IMR-90 (cell line): ENCODE results near the gene POLD4. TPM values are rescaled to one million over a fixed set of nuclear protein-coding genes. Genes with fewer than 3 reads are reported as not detected.

Experiments
- ATAC-seq: fragments of 200-7000 bp; cut with Tn5 transposase; 2 replicates; pipeline ENCODE4 v1.9.1; 2020; ENCODE audit warnings: low read depth, mild to moderate bottlenecking, moderate library complexity
- BruUV-seq: library from RNA; stranded (reverse); fragments of 400-500 nt; replicated peaks from 2 replicates; lab custom pipeline; 2021; lab: Mats Ljungman, UMichigan
- CTCF ChIA-PET: fragments of 300-600 bp; formaldehyde crosslinking; extraction: SDS; loops from one replicate; lab custom pipeline; 2021; ENCODE audit warnings: antibody characterized with exemption; lab: Yijun Ruan, JAX
- POLR2A ChIA-PET: fragments of 300-600 bp; sonication (Branson Sonifier 250); formaldehyde crosslinking; loops from one replicate; lab custom pipeline; 2022; ENCODE audit warnings: antibody characterized with exemption; ENCODE audit not compliant: unreplicated experiment; lab: Charles Lee
- DNase-seq: peaks from one replicate; pipeline ENCODE4 v3.0.0; 2013
- H2AFZ ChIP-seq: replicated peaks from 2 replicates; pipeline ENCODE3; 2013; ENCODE audit warnings: low read length, mild to moderate bottlenecking; ENCODE audit not compliant: poor library complexity
- H2AK5ac ChIP-seq: 2 replicates; pipeline ENCODE4 v1.6.1; 2013; ENCODE audit warnings: low read depth, low read length, inconsistent platforms
- H2AK9ac ChIP-seq: replicated peaks from 2 replicates; pipeline ENCODE3; 2013; ENCODE audit warnings: mild to moderate bottlenecking, low read depth, low read length, moderate library complexity; ENCODE audit not compliant: poor library complexity
- H2BK120ac ChIP-seq: 2 replicates; pipeline ENCODE4 v1.6.1; 2013; ENCODE audit warnings: low read depth, low read length, inconsistent platforms
- H2BK15ac ChIP-seq: 3 replicates; pipeline ENCODE4 v1.6.1; 2013; ENCODE audit warnings: low read depth, low read length, inconsistent platforms
- H2BK20ac ChIP-seq: 2 replicates; pipeline ENCODE4 v1.6.1; 2013; ENCODE audit warnings: low read depth, mild to moderate bottlenecking, inconsistent platforms, low read length, moderate library complexity
- H2BK5ac ChIP-seq: 2 replicates; pipeline ENCODE4 v1.6.1; 2013; ENCODE audit warnings: mild to moderate bottlenecking, low read depth, low read length, inconsistent platforms; ENCODE audit not compliant: poor library complexity, severe bottlenecking
- H3K14ac ChIP-seq: replicated peaks from 2 replicates; pipeline ENCODE4 v1.6.1; 2013; ENCODE audit warnings: low read depth, low read length, inconsistent platforms
- H3K18ac ChIP-seq: 2 replicates; pipeline ENCODE4 v1.6.1; 2013; ENCODE audit warnings: low read depth, low read length, control low read depth
- H3K23ac ChIP-seq: 2 replicates; pipeline ENCODE4 v1.6.1; 2013; ENCODE audit warnings: low read depth, low read length, inconsistent platforms
- H3K27ac ChIP-seq: 2 replicates; pipeline ENCODE4 v1.5.1; 2013; ENCODE audit warnings: mild to moderate bottlenecking, control low read depth, low read length; ENCODE audit not compliant: insufficient read depth
- H3K27me3 ChIP-seq: 2 replicates; pipeline ENCODE4 v1.6.1; 2013; ENCODE audit warnings: low read length; ENCODE audit not compliant: control insufficient read depth, insufficient read depth
- H3K36me3 ChIP-seq: 2 replicates; pipeline ENCODE4 v1.6.1; 2013; ENCODE audit warnings: low read length, mixed read lengths; ENCODE audit not compliant: control insufficient read depth, insufficient read depth
- H3K4ac ChIP-seq: 2 replicates; pipeline ENCODE4 v1.6.1; 2013; ENCODE audit warnings: low read depth, low read length, inconsistent platforms
- H3K4me1 ChIP-seq: 2 replicates; pipeline ENCODE4 v1.6.1; 2013; ENCODE audit warnings: low read length, mixed read lengths; ENCODE audit not compliant: control insufficient read depth, insufficient read depth
- H3K4me2 ChIP-seq: 2 replicates; pipeline ENCODE4 v1.6.1; 2013; ENCODE audit warnings: low read depth, mild to moderate bottlenecking, control low read depth, low read length, moderate library complexity
- H3K4me3 ChIP-seq: 2 replicates; pipeline ENCODE4 v1.5.1; 2013; ENCODE audit warnings: low read depth, mild to moderate bottlenecking, control low read depth, low read length, moderate library complexity; ENCODE audit not compliant: insufficient read depth
- H3K56ac ChIP-seq: 2 replicates; pipeline ENCODE4 v1.6.1; 2013; ENCODE audit warnings: low read length, inconsistent platforms; ENCODE audit not compliant: insufficient read depth; ENCODE audit errors: extremely low read depth
- H3K79me1 ChIP-seq, 2 experiments: 2 replicates each; pipeline ENCODE4 v1.6.1; 2013; ENCODE audit warnings: low read length in 2 of 2, inconsistent platforms in 1 of 2, low read depth in 1 of 2
- H3K9ac ChIP-seq: 2 replicates; pipeline ENCODE4 v1.6.1; 2013; ENCODE audit warnings: low read depth, low read length, control low read depth
- H3K9me1 ChIP-seq: 2 replicates; pipeline ENCODE4 v1.6.1; 2013; ENCODE audit warnings: low read length, inconsistent platforms; ENCODE audit not compliant: insufficient read depth
- H3K9me3 ChIP-seq: 2 replicates; pipeline ENCODE4 v1.6.1; 2013; ENCODE audit warnings: low read length; ENCODE audit not compliant: control insufficient read depth, insufficient read depth
- H4K20me1 ChIP-seq: 2 replicates; pipeline ENCODE4 v1.6.1; 2013; ENCODE audit warnings: low read length, inconsistent platforms; ENCODE audit not compliant: insufficient read depth
- H4K5ac ChIP-seq: 2 replicates; pipeline ENCODE4 v1.6.1; 2013; ENCODE audit warnings: mild to moderate bottlenecking, low read depth, low read length, control low read depth
- H4K8ac ChIP-seq, 2 experiments: 2 replicates each; pipeline ENCODE4 v1.6.1; 2013; ENCODE audit warnings: low read depth in 2 of 2, low read length in 2 of 2, control low read depth in 1 of 2, inconsistent platforms in 1 of 2
- H4K91ac ChIP-seq: 2 replicates; pipeline ENCODE4 v1.6.1; 2013; ENCODE audit warnings: low read depth, low read length, inconsistent platforms; ENCODE audit not compliant: insufficient read depth
- BHLHE40 ChIP-seq: fragments of 150-350 bp; IDR thresholded peaks from 2 replicates; pipeline ENCODE4 v1.6.1; 2016; ENCODE audit warnings: mild to moderate bottlenecking, low read depth, low read length
- CEBPB ChIP-seq: IDR thresholded peaks from 2 replicates; pipeline ENCODE4 v1.6.1; 2012; ENCODE audit warnings: low read depth, low read length, improper control_type of control experiment
- CHD1 ChIP-seq: IDR thresholded peaks from 2 replicates; pipeline ENCODE4 v1.6.1; 2012; ENCODE audit warnings: low read depth, low read length, improper control_type of control experiment
- CTCF ChIP-seq: conservative IDR thresholded peaks from 2 replicates; pipeline ENCODE4 v1.5.1; 2012; ENCODE audit warnings: mild to moderate bottlenecking, low read depth, low read length, improper control_type of control experiment
- ELK1 ChIP-seq: fragments of 150-350 bp; IDR thresholded peaks from 2 replicates; pipeline ENCODE4 v1.6.1; 2016; ENCODE audit warnings: low read depth, mild to moderate bottlenecking, low read length, moderate library complexity, borderline replicate concordance
- FOS ChIP-seq: fragments of 150-350 bp; IDR thresholded peaks from 2 replicates; pipeline ENCODE4 v1.6.1; 2016; ENCODE audit warnings: low read depth, low read length
- MAFK ChIP-seq: IDR thresholded peaks from 2 replicates; pipeline ENCODE4 v1.6.1; 2012; ENCODE audit warnings: low read depth, low read length, improper control_type of control experiment
- MAZ ChIP-seq: IDR thresholded peaks from 2 replicates; pipeline ENCODE4 v1.6.1; 2012; ENCODE audit warnings: low read depth, mild to moderate bottlenecking, low read length, improper control_type of control experiment, moderate library complexity, borderline replicate concordance
- MXI1 ChIP-seq: IDR thresholded peaks from 2 replicates; pipeline ENCODE4 v1.6.1; 2012; ENCODE audit warnings: low read depth, mild to moderate bottlenecking, low read length, moderate library complexity, borderline replicate concordance
- NFE2L2 ChIP-seq: fragments of 150-350 bp; IDR thresholded peaks from 2 replicates; pipeline ENCODE4 v1.6.1; 2016; ENCODE audit warnings: low read depth, mild to moderate bottlenecking, low read length
- POLR2A ChIP-seq: IDR thresholded peaks from 2 replicates; pipeline ENCODE4 v1.6.1; 2012; ENCODE audit warnings: mild to moderate bottlenecking, low read depth, low read length
- RAD21 ChIP-seq: IDR thresholded peaks from 2 replicates; pipeline ENCODE4 v1.6.1; 2012; ENCODE audit warnings: low read length, improper control_type of control experiment
- RCOR1 ChIP-seq: IDR thresholded peaks from 2 replicates; pipeline ENCODE4 v1.6.1; 2012; ENCODE audit warnings: mild to moderate bottlenecking, low read length, improper control_type of control experiment; ENCODE audit not compliant: insufficient replicate concordance
- RFX5 ChIP-seq: IDR thresholded peaks from 2 replicates; pipeline ENCODE4 v1.8.0; 2012; ENCODE audit warnings: low read depth, mild to moderate bottlenecking, low read length, moderate library complexity
- SMC3 ChIP-seq: fragments of 150-350 bp; IDR thresholded peaks from 2 replicates; pipeline ENCODE4 v1.6.1; 2016; ENCODE audit warnings: low read depth, mild to moderate bottlenecking, antibody characterized with exemption, low read length, moderate library complexity
- WGBS, 2 experiments: methylation state at CpG; one replicate each; pipeline versions ENCODE4 v1.1.5 to v1.1.7; 2013; ENCODE audit warnings: missing lambda C conversion rate in 2 of 2; ENCODE audit not compliant: insufficient read length in 1 of 2; ENCODE audit errors: extremely low coverage in 2 of 2; 5-methylcytosine and 5-hydroxymethylcytosine counted together
- dilution Hi-C: fragments of 300-500 bp; cut with HindIII; formaldehyde crosslinking; loops from one replicate; pipeline ENCODE4 v1.14.3; 2018; ENCODE audit warnings: low sequenced_read_pairs; ENCODE audit not compliant: unreplicated experiment
- in situ Hi-C: fragments of 300-500 bp; cut with MboI; formaldehyde crosslinking; loops from 3 replicates; pipeline ENCODE4 v1.14.3; 2019; ENCODE audit warnings: low sequenced_read_pairs, inconsistent platforms, mixed read lengths
- intact Hi-C: fragments of 100-400 bp; cut with micrococcal nuclease; formaldehyde crosslinking; loops from 2 replicates; pipeline ENCODE4 v1.10.0; 2022
- polyA plus RNA-seq, 3 experiments: library from polyadenylated mRNA; depleted of rRNA; stranded (reverse); fragments of >200 nt; gene quantifications; 2 replicates each; pipeline ENCODE4 v1.2.3, GENCODE V29; 2012; ENCODE audit warnings: low replicate concordance in 1 of 3
- total RNA-seq: library from RNA; depleted of rRNA; stranded (reverse); fragments of >200 nt; gene quantifications from 2 replicates; pipeline ENCODE4 v1.2.3, GENCODE V29; 2012
- TF ChIP-seq, protein P1 (sequence below): fragments of 150-350 bp; IDR thresholded peaks from 2 replicates; pipeline ENCODE4 v1.6.1; 2017; ENCODE audit warnings: mild to moderate bottlenecking, antibody characterized with exemption, low read length, low read depth

Gene POLD4
- total and polyA plus RNA-seq, 2 of the 4 experiments (the other 2 are of a cell fraction) = 46.4 to 133 TPM

DNA sequence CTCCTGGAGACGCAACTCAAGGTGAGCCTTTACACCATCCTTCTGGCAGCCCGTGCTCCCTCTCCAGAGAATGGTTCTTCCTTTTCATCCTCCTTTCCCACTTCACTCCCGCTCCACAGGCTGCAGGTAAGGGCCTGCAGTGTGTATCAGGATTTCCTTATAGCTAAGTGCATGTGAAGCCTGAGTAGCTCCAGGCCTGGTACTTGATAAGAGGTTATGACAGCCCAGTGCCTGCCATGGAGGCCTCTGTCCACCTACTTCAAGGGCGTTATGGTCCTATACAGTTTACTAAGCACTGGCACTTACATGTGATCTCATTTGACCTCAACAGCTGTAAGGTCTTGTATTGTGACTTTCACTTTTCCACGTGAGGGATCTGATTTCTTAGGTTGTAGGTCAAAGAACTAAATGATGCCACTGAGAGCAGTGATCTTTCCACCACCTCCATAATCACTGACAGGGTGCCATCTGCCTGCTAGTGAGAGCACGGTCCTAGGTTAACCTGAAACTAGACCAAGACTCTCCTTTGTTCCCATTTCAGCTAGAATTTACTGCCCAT lies 32.0 kb downstream of the POLD4 start:
- Histone ChIP-seq H3K27me3 (no peaks in the 10 kb centered on the region), H3K9ac (no peak overlapping the region), H4K5ac (no peak overlapping the region), H3K56ac (no peak overlapping the region), H3K36me3 (no peaks in the 10 kb centered on the region), H2AFZ (no peak overlapping the region), H3K9me1 (peaks cover 3% of the 10 kb centered on the region; the same call in 1 of the 2 replicates), H3K14ac (no peak overlapping the region), H2BK120ac (no peak overlapping the region), H2AK9ac (no peak overlapping the region), H3K4me2 (no peak overlapping the region), H3K9me3 (no peaks in the 10 kb centered on the region), H2BK15ac (no peak overlapping the region), H4K91ac (no peak overlapping the region), H3K79me1 (no peaks in the 10 kb centered on the region; a peak in 1 of 4 replicates), H3K4ac (no peak overlapping the region), H3K4me1 (0 out of 2 replicates have a peak, but pooled peaks cover 2% of the 10 kb centered on the region), H4K20me1 (peaks cover 6% of the 10 kb centered on the region; the same call in 1 of the 2 replicates), H3K18ac (no peak overlapping the region), H4K8ac (no peak overlapping the region), H2BK5ac (no peak overlapping the region), H3K4me3 (no peak overlapping the region), H3K27ac (no peak overlapping the region), H2BK20ac (no peak overlapping the region), H2AK5ac (no peak overlapping the region), H3K23ac (no peak overlapping the region)
- ChIA-PET CTCF (no interaction called here), POLR2A (no interaction called here)
- BruUV-seq = no TSS peak
- intact Hi-C loops = no loop called here
- TF ChIP-seq CEBPB = no peak
- TF ChIP-seq ELK1 = no peak
- TF ChIP-seq MAFK = no peak
- no peak for TF ChIP-seq BHLHE40
- TF ChIP-seq FOS = no peak
- TF ChIP-seq SMC3 = no peak
- no peak for TF ChIP-seq POLR2A
- no peak for TF ChIP-seq RAD21
- no peak for TF ChIP-seq MAZ
- TF ChIP-seq RCOR1 = no peak
- TF ChIP-seq, protein P1, sequence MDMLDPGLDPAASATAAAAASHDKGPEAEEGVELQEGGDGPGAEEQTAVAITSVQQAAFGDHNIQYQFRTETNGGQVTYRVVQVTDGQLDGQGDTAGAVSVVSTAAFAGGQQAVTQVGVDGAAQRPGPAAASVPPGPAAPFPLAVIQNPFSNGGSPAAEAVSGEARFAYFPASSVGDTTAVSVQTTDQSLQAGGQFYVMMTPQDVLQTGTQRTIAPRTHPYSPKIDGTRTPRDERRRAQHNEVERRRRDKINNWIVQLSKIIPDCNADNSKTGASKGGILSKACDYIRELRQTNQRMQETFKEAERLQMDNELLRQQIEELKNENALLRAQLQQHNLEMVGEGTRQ = no peak
- no peak for TF ChIP-seq CHD1
- no peak for TF ChIP-seq MXI1
- TF ChIP-seq NFE2L2 = no peak
- TF ChIP-seq CTCF = no peak
- TF ChIP-seq RFX5 = no peak
- ATAC-seq (no peak), DNase-seq (no peak)
- dilution Hi-C loops = no loop called here
- in situ Hi-C loops = no loop called here
- 100% methylated on average over 1 of the region's 6 CpGs; no CpG with 5 or more reads in 1 of the 2 experiments for WGBS, 2 experiments
